VCaP (cell line): ENCODE results near the gene KIF5A.
A peak's percentile ranks its signal among the peaks of the same experiment; 100 is the strongest.

Experiments
- H3K27ac ChIP-seq: fragments of 450-650 bp; 2 replicates; pipeline ENCODE4 v1.5.1; 2017
- TF ChIP-seq, protein P1 (sequence below): fragments of 450-650 bp; conservative IDR thresholded peaks from 2 replicates; pipeline ENCODE4 v1.5.1; 2017; ENCODE audit warnings: mild to moderate bottlenecking, moderate library complexity

Gene KIF5A

GRCh38 chr12:57528831-57529555 lies 20.9 kb upstream of the KIF5A start:
- H3K27ac ChIP-seq, result peak overlapping the region; percentile 9; the same call in 1 of the 2 replicates
- TF ChIP-seq, protein P1, sequence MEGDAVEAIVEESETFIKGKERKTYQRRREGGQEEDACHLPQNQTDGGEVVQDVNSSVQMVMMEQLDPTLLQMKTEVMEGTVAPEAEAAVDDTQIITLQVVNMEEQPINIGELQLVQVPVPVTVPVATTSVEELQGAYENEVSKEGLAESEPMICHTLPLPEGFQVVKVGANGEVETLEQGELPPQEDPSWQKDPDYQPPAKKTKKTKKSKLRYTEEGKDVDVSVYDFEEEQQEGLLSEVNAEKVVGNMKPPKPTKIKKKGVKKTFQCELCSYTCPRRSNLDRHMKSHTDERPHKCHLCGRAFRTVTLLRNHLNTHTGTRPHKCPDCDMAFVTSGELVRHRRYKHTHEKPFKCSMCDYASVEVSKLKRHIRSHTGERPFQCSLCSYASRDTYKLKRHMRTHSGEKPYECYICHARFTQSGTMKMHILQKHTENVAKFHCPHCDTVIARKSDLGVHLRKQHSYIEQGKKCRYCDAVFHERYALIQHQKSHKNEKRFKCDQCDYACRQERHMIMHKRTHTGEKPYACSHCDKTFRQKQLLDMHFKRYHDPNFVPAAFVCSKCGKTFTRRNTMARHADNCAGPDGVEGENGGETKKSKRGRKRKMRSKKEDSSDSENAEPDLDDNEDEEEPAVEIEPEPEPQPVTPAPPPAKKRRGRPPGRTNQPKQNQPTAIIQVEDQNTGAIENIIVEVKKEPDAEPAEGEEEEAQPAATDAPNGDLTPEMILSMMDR, result no peak

GRCh38 chr12:57529831-57530230 lies 20.0 kb upstream of the KIF5A start:
- H3K27ac ChIP-seq, result no peak overlapping the region
- TF ChIP-seq, protein P1, result no peak

DNA sequence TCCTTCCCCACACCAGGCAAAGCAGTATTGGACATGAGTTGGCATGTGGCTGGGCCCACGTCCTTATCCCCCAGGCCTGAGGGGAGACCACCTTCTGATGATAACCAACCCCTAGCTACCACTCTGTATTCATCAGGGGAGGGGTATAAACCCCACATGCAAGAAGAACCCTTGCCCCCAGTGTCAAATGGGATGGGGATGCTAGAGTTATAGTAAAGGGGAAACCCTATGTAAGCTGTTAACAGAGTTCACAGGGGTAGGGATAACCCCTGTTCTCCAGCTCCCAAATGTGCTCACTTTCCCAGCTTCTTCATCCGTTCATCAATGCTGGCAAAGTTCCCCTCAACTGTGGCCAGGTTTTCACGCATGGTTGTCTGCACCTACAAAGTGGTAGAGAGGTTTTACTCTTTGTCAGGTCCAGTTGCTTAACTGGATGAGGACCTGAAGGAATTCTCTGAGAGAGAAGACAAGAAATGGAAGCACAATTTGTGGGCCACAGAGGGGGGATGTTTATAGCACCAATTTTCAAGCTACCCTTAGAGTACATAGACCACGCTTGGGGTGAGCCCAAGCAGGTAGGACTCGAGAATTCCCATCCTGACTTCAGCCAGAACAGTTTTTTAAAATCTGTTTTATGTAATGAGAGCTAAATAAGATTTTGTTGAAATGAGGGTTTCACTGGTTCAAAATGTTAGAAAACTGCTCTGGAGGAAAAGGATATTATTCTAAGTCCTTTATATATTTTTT lies 19.3 kb upstream of the KIF5A start:
- H3K27ac ChIP-seq, result no peak overlapping the region

GRCh38 chr12:57531836-57532235 lies 18.0 kb upstream of the KIF5A start:
- H3K27ac ChIP-seq, result no peak overlapping the region
- TF ChIP-seq, protein P1, result no peak

More for the DNA sequence above, 19.3 kb upstream of the KIF5A start:
- TF ChIP-seq, protein P1, result no peak

- no peak overlapping the region for H3K27ac ChIP-seq
- TF ChIP-seq, protein P1, result no peak
Observed at GRCh38 chr12:57533108-57533507, 16.7 kb upstream of the KIF5A start.

DNA sequence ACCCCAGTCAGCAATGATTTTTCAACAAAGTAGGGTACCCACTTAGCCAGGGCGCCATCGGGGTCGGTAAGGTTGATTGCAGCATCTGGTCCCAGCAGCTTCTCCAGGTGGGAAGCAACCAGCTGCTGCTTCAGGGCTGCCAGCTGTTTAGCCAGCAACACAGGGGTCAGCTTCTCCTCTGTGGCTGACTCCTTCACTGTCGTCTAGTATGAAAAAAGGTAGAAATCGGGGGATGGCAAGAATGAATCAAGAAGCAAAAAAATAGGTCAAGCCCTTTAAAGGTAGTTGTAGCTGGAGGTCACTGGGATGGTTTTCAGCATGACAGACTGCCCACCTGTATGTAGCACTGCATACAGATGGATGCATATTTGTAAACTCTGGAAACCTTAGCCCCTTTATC lies 15.6 kb upstream of the KIF5A start:
- H3K27ac ChIP-seq, result no peak overlapping the region
- TF ChIP-seq, protein P1, result no peak

DNA sequence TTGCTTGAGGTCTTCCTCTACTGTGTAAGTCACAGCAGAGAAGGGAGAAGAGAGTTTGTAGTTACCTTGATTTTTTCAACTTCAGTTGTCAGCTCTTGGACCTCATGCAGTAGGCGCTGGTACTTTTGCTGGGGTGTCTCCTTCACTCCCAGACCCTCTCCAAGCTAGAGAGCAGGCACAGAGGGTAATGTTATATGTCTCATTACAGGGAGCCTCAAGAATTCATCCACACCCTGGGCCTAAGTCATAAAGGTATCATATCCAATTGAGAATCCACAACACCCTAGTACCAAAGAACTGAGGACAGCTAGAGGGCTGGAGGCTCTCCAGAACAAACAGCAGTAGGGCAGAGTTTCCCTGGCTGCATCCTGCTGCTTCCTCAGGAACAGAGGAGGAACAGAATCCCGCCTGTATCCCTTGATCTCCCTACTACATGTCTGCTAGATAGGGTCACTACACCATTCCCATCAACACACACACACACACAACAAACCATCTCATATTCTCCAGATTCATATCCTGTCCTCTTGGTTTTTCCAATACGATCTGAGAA lies 14.8 kb upstream of the KIF5A start:
- peak overlapping the region; percentile 79 for H3K27ac ChIP-seq
- TF ChIP-seq, protein P1, result no peak
